ENCODE measurements around the gene AK9. TPM values are rescaled to one million over a fixed set of nuclear protein-coding genes. Genes with fewer than 3 reads are reported as not detected.
"Not testable (repeated sequence)": the region's sequence is repeated elsewhere in the genome, so short reads cannot be mapped to it uniquely, and the experiment has no call there.

Gene AK9
- total RNA-seq, result 8.3 TPM
- long read RNA-seq, transcript AK9-201 (12 exons, 2,566 nt), result major isoform, 7 of 12 reads
- long read RNA-seq, partial matches to known transcripts, result 3 of 12 reads
- long read RNA-seq, other reads (novel, unspliced or antisense), result 2 of 12 reads

DNA sequence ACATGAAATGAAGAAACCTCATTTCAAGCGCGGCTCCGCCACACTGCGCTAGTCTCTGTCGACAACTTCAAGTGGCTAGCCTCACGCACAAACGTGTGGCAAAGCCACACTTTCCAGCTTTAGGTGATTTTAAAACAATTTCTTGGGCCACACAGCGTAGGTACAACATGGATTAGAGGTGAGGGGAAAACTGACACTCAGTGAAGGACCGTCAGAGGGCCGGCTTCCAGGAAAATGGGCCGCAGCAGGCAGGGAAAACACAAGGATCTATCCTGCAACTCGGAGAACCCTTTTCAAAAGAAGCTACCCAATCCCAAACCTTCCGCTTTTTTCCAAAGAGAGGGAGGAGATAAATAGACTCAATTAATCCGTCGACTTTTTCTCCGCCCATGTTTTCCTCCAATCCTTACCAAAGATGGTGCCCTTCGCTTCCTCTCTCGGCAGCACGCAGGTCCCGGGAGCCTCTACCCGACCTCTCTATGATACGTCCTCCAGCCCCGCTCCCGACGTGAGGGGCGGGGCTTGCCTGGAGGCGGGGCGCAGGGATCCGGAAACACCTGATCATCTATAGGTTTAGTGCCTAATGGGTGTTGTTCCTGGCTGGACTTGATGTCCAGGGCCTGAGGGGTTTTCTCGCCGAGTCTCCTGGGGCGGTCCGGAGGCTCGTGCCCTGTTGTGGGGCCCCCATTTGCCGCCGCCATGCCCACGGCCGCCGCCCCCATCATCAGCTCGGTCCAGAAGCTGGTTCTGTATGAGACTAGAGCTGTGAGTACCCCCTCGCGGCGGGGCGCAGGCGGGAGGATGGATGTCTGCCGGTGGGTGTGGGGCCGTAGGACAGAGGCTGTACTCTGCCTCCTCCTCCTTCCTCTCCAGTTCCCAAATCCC lies at the start of gene AK9, which contains the start of gene FIG4:
AK9 (minus strand) TSS at position 466 of the 885 bp plus-strand sequence. CDS start 15,457 bp downstream, outside the sequence.
FIG4 (plus strand) TSS at position 560 of the 885 bp plus-strand sequence; CDS start at position 700, 140 bp downstream.
- peak; percentile 97 for DNase-seq (ENCODE audit: low spot score)
- intact Hi-C loops (cut with DNase I), result loop anchor here (5.0 to 10.0 kb wide), 2 partner anchors 166 to 491 kb away; partner anchors contain the start of gene CDC40

GRCh38 chr6:109740787-109741186 lies 49.8 kb upstream of the AK9 start:
- no peak for DNase-seq (ENCODE audit: low spot score)

GRCh38 chr6:109739686-109740085 lies 48.7 kb upstream of the AK9 start:
- intact Hi-C loops (cut with DNase I), result no loop called here
- DNase-seq (ENCODE audit: low spot score), result no peak

More at GRCh38 chr6:109740787-109741186, 49.8 kb upstream of the AK9 start:
- intact Hi-C loops (cut with DNase I), result no loop called here

DNA sequence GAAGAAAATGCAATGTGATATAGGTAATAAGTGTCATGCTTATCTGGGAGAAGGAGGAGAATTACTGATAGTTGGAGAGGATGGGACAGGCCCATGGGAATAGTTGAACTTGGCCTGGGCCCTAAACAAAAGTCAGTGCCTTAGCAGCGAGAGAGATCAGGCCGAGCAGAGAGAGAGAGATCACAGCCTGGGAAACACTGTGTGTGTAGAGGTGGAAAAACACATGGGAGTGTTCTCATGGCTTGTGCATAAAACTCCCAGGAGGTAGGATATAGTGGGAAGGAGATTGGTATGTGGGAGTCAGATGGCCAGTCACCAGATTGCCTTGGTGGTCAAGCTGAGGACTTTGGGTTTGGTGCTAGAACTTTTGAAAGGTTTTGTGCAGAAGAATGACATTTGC lies 47.7 kb upstream of the AK9 start:
- intact Hi-C loops (cut with DNase I), result no loop called here
- DNase-seq (ENCODE audit: low spot score), result no peak

DNA sequence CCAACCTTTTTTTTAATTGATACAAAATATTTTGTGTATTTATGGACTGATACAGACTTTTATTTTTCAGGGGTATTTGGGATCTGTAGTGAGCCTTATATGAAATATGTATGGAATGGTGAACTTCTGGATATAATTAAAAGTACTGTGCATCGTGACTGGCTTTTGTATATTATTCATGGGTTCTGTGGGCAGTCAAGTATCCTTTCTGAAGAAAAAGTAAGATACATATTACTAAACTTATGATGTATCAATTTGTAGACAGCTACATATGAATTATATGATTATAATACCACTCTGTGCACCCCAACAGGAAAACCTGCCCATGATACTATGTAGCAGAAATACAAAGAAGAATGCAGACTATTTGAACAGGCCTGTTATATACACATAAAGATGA lies 47.3 kb upstream of the AK9 start:
- intact Hi-C loops (cut with DNase I), result no loop called here
- no peak for DNase-seq (ENCODE audit: low spot score)

GRCh38 chr6:109736273-109737025 lies 45.4 kb upstream of the AK9 start:
- intact Hi-C loops (cut with DNase I), result no loop called here
- DNase-seq (ENCODE audit: low spot score), result no peak

- intact Hi-C loops (cut with DNase I), result not testable (repeated sequence)
Measured at GRCh38 chr6:109725250-109725649, 34.2 kb upstream of the AK9 start.

GRCh38 chr6:109722564-109723254 lies 31.7 kb upstream of the AK9 start:
- DNase-seq (ENCODE audit: low spot score), result no peak
- intact Hi-C loops (cut with DNase I), result no loop called here

More at GRCh38 chr6:109725250-109725649, 34.2 kb upstream of the AK9 start:
- DNase-seq (ENCODE audit: low spot score), result not testable (repeated sequence)

GRCh38 chr6:109722011-109722410 lies 31.0 kb upstream of the AK9 start:
- intact Hi-C loops (cut with DNase I), result no loop called here
- no peak for DNase-seq (ENCODE audit: low spot score)

GRCh38 chr6:109720311-109720710 lies 29.3 kb upstream of the AK9 start:
- intact Hi-C loops (cut with DNase I), result no loop called here
- no peak for DNase-seq (ENCODE audit: low spot score)

DNA sequence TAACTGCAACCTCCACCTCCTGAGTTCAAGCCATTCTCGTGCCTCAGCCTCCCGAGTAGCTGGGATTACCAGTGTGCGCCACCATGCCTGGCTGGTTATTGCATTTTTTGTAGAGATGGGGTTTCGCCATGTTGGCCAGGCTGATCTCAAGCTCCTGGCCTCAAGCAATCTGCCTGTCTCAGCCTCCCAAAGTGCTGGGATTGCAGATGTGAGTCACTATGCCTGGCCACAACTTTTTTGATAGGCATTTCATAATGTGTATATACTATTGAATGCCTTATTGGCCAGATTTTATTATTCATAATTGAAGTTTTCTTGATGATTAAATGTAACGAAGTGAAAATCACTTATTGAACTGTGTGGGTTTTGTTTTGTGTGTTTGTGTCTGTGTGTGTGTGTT lies 28.0 kb upstream of the AK9 start:
- no peak for DNase-seq (ENCODE audit: low spot score)
- intact Hi-C loops (cut with DNase I), result no loop called here

GRCh38 chr6:109717971-109718370 lies 27.0 kb upstream of the AK9 start:
- intact Hi-C loops (cut with DNase I), result no loop called here

DNA sequence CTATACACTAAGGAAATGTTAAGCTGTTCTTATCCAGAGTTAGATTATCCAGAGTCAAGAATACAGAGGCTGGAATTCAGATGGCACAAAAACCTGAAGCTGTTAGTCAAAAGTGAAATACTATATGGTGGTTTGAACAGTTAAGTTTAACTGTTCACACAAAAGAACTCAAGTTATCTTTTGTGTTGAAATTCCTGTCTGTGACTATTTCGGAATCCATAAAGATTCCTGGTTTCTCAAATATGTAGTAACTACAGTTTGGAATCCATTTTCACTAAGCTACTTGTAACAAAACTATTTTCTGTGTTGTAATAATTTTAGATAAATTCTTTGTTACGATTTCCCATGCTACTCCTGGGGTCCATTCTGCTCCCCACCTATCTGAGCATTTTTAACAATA lies 24.6 kb upstream of the AK9 start:
- DNase-seq (ENCODE audit: low spot score), result no peak
- intact Hi-C loops (cut with DNase I), result no loop called here

More at GRCh38 chr6:109717971-109718370, 27.0 kb upstream of the AK9 start:
- DNase-seq (ENCODE audit: low spot score), result no peak

DNA sequence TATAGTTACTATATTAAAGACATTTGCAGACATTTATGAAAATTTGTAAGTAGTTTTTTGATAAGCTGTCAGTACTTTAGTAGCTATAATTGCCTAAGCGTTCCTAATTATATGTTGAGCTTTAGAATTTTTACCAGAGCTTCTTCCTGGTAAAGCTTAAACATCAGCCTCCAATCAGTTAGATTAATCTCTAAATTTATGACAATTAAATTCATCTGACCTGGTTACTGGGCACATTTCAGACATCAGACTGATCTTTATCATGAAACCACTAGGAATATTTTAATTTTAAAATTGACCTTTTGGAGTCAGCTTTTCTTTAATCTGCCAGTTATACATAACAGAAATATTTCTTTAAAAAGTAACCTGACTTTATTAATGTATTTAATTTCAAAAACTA lies 23.6 kb upstream of the AK9 start:
- intact Hi-C loops (cut with DNase I), result no loop called here
- no peak for DNase-seq (ENCODE audit: low spot score)

- intact Hi-C loops (cut with DNase I), result no loop called here
- DNase-seq (ENCODE audit: low spot score), result no peak
Measured at GRCh38 chr6:109714166-109714565, 23.2 kb upstream of the AK9 start.

GRCh38 chr6:109713097-109713496 lies 22.1 kb upstream of the AK9 start:
- intact Hi-C loops (cut with DNase I), result no loop called here

GRCh38 chr6:109708099-109708498 lies 17.1 kb upstream of the AK9 start:
- not testable (repeated sequence) for DNase-seq (ENCODE audit: low spot score)
- intact Hi-C loops (cut with DNase I), result loop anchor here (5.0 kb wide), 1 partner anchor 684 kb away; no protein-coding TSS in a partner anchor

More at GRCh38 chr6:109713097-109713496, 22.1 kb upstream of the AK9 start:
- no peak for DNase-seq (ENCODE audit: low spot score)

DNA sequence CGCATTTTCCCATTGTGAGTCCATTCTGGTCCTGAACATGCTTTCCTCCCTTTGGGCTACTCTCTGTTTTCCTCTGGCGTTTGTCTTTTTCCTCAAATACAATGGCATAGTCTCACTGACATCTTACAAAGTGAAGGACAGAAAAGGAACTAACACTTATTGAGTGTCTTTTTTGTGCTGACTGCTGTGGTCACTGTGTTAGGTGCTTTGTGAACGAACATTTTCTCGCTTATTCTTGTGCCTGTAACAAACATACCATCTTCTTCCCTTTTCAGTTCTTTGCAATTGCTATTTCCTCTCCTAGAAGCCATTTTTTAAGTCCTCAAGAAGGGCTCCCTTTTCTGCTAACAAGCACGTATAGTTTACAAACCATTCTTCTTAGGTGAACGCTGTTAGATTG lies 15.5 kb upstream of the AK9 start:
- no peak for DNase-seq (ENCODE audit: low spot score)
- intact Hi-C loops (cut with DNase I), result loop anchor here (5.0 kb wide), 1 partner anchor 686 kb away; no protein-coding TSS in a partner anchor

GRCh38 chr6:109705258-109705657 lies 14.3 kb upstream of the AK9 start:
- peak; percentile 85 for DNase-seq (ENCODE audit: low spot score)
- intact Hi-C loops (cut with DNase I), result loop anchor here (1.0 to 5.0 kb wide), 2 partner anchors 334 to 687 kb away; no protein-coding TSS in a partner anchor
